Cardiac muscle cell (in vitro differentiated cells and primary cell): ENCODE results near the gene SLC19A2. TPM values are rescaled to one million over a fixed set of nuclear protein-coding genes. Genes with fewer than 3 reads are reported as not detected.
A peak's percentile ranks its signal among the peaks of the same experiment; 100 is the strongest.

ENCODE experiments used
- DNase-seq, 2 donors: peaks; one replicate each; pipeline versions ENCODE4 v3.0.0 to v3.0.0-alpha.2; 2010 to 2017; ENCODE audit warnings: low read depth in 1 of 2, low spot score in 1 of 2
- H3K27ac ChIP-seq: fragments of 200-600 bp; sonication (generic); 2 replicates; pipeline ENCODE4 v1.5.1; 2016
- H3K27me3 ChIP-seq: fragments of 200-600 bp; sonication (generic); 2 replicates; pipeline ENCODE4 v1.6.0; 2016; ENCODE audit warnings: control low read depth
- H3K36me3 ChIP-seq: fragments of 200-600 bp; sonication (generic); 2 replicates; pipeline ENCODE4 v1.5.1; 2016; ENCODE audit warnings: control low read depth
- H3K4me1 ChIP-seq: fragments of 200-600 bp; sonication (generic); 2 replicates; pipeline ENCODE4 v1.8.1; 2017; ENCODE audit warnings: low read depth, mild to moderate bottlenecking, mixed run types
- H3K4me3 ChIP-seq: fragments of 200-600 bp; sonication (generic); 2 replicates; pipeline ENCODE4 v1.5.1; 2016; ENCODE audit warnings: mild to moderate bottlenecking
- H3K9me3 ChIP-seq: fragments of 200-600 bp; sonication (generic); 2 replicates; pipeline ENCODE4 v1.5.1; 2017; ENCODE audit warnings: low read depth, mild to moderate bottlenecking, control low read depth
- polyA plus RNA-seq: library from polyadenylated mRNA; unstranded; fragments of >200 nt; fragmentation: Nextera tagmentation; extraction: Ambion mirVana; gene quantifications from 2 replicates; pipeline ENCODE4 v1.2.1, GENCODE V29; 2016
- total RNA-seq: library from RNA; depleted of rRNA; stranded (reverse); fragments of >200 nt; gene quantifications from 2 replicates; pipeline ENCODE4 v1.2.3, GENCODE V29; 2016
- TF ChIP-seq, protein P1 (sequence below): IDR thresholded peaks from 2 replicates; pipeline ENCODE4 v1.5.1; 2012; ENCODE audit warnings: low read depth, mild to moderate bottlenecking, low read length

SLC19A2 gene
- total and polyA plus RNA-seq, 2 experiments from 2014 or later: 8.8 to 18.6 TPM

DNA sequence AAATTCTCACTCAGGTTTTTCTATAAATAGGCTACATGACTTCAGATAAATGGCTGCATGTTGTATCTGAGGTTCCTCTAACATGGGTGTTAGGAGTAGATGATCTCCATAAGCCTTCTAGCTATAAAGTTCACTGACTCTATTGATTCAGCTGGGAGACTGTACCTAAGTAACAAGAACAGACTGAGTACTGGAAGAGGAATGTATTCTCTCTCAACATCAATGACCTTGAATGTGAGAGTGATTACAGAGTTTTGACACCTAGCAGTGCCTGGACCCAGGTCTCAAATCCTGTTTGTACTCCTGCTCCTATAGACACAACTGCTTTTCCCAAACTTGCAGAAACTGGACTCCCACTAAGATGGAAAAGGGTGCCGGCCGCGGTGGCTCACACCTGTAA lies 8.6 kb upstream of the SLC19A2 start:
- Histone ChIP-seq H3K4me1 (no peaks in the 10 kb centered on the region), H3K27me3 (no peaks in the 10 kb centered on the region), H3K27ac (no peak overlapping the region), H3K9me3 (no peaks in the 10 kb centered on the region), H3K4me3 (no peak overlapping the region), H3K36me3 (no peaks in the 10 kb centered on the region)
- TF ChIP-seq, protein P1, sequence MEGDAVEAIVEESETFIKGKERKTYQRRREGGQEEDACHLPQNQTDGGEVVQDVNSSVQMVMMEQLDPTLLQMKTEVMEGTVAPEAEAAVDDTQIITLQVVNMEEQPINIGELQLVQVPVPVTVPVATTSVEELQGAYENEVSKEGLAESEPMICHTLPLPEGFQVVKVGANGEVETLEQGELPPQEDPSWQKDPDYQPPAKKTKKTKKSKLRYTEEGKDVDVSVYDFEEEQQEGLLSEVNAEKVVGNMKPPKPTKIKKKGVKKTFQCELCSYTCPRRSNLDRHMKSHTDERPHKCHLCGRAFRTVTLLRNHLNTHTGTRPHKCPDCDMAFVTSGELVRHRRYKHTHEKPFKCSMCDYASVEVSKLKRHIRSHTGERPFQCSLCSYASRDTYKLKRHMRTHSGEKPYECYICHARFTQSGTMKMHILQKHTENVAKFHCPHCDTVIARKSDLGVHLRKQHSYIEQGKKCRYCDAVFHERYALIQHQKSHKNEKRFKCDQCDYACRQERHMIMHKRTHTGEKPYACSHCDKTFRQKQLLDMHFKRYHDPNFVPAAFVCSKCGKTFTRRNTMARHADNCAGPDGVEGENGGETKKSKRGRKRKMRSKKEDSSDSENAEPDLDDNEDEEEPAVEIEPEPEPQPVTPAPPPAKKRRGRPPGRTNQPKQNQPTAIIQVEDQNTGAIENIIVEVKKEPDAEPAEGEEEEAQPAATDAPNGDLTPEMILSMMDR: no peak
- DNase-seq: no peak

DNA sequence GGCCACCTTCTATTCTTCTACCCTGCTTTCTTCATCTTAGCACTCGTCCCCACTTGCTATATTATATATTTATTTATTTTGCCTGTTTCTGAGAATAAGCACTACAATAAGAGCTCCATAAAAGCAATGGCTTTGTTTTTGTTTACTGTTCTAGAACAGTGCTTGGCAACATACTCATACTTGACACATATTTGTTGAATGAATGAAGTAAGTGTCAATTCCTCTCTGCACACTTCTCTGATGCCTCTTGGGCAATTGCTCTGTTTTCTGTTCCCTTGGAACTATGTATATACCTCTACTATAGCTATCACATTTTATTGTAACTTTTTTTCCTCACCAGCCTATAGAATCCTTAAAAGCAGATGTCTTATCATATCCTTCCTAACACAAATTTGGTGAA lies 7.5 kb upstream of the SLC19A2 start:
- Histone ChIP-seq H3K4me3 (no peak overlapping the region), H3K27me3 (no peaks in the 10 kb centered on the region), H3K9me3 (no peaks in the 10 kb centered on the region), H3K27ac (no peak overlapping the region), H3K4me1 (no peaks in the 10 kb centered on the region), H3K36me3 (no peaks in the 10 kb centered on the region)
- TF ChIP-seq, protein P1: no peak
- no peak for DNase-seq

DNA sequence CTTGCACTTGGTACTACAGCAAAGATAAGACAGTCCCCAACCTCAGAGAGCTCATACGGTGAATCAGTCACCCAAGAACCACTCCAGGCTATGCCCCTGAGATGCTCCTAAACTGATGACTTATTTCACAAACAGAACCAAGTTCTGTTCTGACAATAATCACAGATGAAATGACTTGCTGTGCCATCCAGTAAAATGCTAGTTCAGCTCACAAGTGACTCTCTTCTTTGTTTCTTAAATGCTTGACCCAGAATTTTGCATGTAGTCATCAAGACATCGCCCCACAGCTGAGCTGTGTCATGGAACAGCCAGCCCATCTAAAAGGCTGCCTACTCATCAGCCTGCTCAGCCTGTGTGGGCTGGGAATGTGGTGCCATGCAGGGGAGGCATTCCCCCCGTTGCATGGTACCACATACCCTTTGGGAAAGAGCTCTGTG lies 6.1 kb upstream of the SLC19A2 start:
- TF ChIP-seq, protein P1: no peak
- DNase-seq: no peak
- Histone ChIP-seq H3K27me3 (no peaks in the 10 kb centered on the region), H3K36me3 (no peaks in the 10 kb centered on the region), H3K4me1 (peaks cover 7% of the 10 kb centered on the region), H3K9me3 (no peaks in the 10 kb centered on the region), H3K4me3 (no peak overlapping the region), H3K27ac (no peak overlapping the region)

DNA sequence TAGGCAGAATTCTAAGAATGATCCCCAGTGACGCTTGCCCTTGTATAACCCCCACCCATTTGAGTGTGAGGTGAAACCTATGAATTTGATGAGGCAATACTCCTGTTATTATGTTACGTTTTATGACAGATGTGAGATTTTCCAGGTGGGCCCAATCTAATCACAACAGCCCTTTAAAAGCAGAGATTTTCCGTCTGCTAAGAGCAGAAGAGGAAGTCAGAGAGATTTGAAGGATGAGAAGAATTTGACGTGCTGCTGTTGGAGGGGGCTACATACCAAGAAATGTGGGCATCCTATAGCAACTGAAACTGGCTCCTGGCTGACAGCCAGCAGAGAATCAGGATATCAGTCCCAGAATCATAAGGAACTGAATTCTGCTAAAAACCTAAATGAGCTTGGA lies 2.4 kb upstream of the SLC19A2 start:
- Histone ChIP-seq H3K27ac (no peak overlapping the region), H3K4me3 (no peak overlapping the region), H3K4me1 (peaks cover 26% of the 10 kb centered on the region)

DNA sequence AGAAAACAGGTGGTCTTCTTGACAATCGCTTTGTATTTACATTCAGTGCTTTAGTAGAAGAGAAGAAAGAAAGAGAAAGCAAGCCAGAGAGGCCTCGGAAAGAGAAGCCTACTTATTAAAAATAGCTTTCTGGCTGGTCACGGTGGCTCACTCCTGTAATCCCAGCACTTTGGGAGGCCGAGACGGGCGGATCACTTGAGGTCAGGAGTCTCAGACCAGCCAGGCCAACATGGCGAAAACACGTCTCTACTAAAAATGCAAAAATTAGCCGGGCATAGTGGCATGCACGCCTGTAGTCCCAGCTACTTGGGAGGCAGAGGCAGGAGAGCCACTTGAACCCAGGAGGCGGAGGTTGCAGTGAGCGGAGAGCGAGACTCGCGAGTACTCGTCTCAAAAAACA lies 1.8 kb upstream of the SLC19A2 start:
- Histone ChIP-seq H3K9me3 (no peaks in the 10 kb centered on the region), H3K27ac (peak overlapping the region; percentile 96), H3K27me3 (no peaks in the 10 kb centered on the region), H3K4me3 (peak overlapping the region; percentile 41), H3K36me3 (no peaks in the 10 kb centered on the region), H3K4me1 (peaks cover 32% of the 10 kb centered on the region)
- TF ChIP-seq, protein P1: no peak
- no peak for DNase-seq

More for the DNA sequence above, 2.4 kb upstream of the SLC19A2 start:
- TF ChIP-seq, protein P1: no peak
- Histone ChIP-seq H3K27me3 (no peaks in the 10 kb centered on the region), H3K9me3 (no peaks in the 10 kb centered on the region), H3K36me3 (no peaks in the 10 kb centered on the region)
- DNase-seq: no peak

DNA sequence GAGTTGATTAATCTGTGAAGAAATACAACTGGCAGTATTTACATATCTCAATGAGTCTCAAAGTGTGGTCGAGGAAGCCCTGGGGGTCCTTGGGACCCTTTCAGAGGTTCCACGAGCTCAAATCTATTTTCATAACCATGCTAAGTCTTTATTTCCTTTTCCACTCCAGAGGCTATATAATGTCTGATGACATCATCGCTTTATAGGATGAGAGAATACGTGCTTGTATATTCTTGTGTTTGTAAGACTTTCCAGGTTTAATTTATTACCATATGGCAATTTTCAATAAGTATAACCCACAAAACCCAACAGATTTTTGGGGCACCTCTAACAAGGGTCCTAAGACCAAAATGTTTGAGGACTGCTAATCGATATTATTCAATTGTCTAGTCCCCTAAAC lies 1.4 kb upstream of the SLC19A2 start:
- TF ChIP-seq, protein P1: no peak
- Histone ChIP-seq H3K9me3 (no peaks in the 10 kb centered on the region), H3K27me3 (no peaks in the 10 kb centered on the region), H3K4me1 (peaks cover 33% of the 10 kb centered on the region), H3K4me3 (peak overlapping the region; percentile 41), H3K27ac (peak overlapping the region; percentile 96), H3K36me3 (no peaks in the 10 kb centered on the region)
- no peak for DNase-seq
